Measurements from ENCODE around the gene SCO1.
A peak's percentile ranks its signal among the peaks of the same experiment; 100 is the strongest.

The SCO1 gene

GRCh38 chr17:10629706-10630105, 67.6 kb downstream of the SCO1 start:
- no peak for TF ChIP-seq CTCF (IDR thresholded peaks at IDR 0.05; ENCODE audit: low read depth, low read length)
- DNase-seq (ENCODE audit: extremely low read depth, low read depth), result no peak

DNA sequence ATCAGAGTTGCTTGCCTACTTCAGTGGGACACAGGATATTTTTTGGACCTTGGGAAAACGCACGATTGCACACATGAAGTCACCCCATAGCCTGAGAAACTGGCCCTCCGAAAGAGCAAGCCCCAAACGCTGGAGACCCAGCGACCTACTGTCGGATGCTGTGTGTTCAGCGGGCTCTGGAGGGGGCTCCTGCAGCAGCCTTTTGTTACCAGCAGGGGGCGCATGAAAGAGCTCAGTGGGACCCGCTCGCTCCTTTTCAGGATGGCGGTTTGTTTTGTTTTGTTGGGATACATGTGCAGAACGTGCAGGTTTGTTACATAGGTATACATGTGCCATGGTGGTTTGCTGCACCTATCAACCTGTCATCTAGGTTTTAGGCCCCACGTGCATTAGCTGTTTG, 68.6 kb downstream of the SCO1 start:
- peak; percentile 27 for TF ChIP-seq CTCF (IDR thresholded peaks at IDR 0.05; ENCODE audit: low read depth, low read length)
- no peak for DNase-seq (ENCODE audit: extremely low read depth, low read depth)

- DNase-seq (ENCODE audit: extremely low read depth, low read depth), result no peak
- no peak for TF ChIP-seq CTCF (IDR thresholded peaks at IDR 0.05; ENCODE audit: low read depth, low read length)
These were observed 70.9 kb downstream of the SCO1 start for GRCh38 chr17:10626390-10626789.

- no peak for TF ChIP-seq CTCF (IDR thresholded peaks at IDR 0.05; ENCODE audit: low read depth, low read length)
- no peak for DNase-seq (ENCODE audit: extremely low read depth, low read depth)
These were observed 72.4 kb downstream of the SCO1 start for GRCh38 chr17:10624969-10625368.

- DNase-seq (ENCODE audit: extremely low read depth, low read depth), result no peak
- no peak for TF ChIP-seq CTCF (IDR thresholded peaks at IDR 0.05; ENCODE audit: low read depth, low read length)
These were observed 73.5 kb downstream of the SCO1 start for GRCh38 chr17:10623737-10624338.

DNA sequence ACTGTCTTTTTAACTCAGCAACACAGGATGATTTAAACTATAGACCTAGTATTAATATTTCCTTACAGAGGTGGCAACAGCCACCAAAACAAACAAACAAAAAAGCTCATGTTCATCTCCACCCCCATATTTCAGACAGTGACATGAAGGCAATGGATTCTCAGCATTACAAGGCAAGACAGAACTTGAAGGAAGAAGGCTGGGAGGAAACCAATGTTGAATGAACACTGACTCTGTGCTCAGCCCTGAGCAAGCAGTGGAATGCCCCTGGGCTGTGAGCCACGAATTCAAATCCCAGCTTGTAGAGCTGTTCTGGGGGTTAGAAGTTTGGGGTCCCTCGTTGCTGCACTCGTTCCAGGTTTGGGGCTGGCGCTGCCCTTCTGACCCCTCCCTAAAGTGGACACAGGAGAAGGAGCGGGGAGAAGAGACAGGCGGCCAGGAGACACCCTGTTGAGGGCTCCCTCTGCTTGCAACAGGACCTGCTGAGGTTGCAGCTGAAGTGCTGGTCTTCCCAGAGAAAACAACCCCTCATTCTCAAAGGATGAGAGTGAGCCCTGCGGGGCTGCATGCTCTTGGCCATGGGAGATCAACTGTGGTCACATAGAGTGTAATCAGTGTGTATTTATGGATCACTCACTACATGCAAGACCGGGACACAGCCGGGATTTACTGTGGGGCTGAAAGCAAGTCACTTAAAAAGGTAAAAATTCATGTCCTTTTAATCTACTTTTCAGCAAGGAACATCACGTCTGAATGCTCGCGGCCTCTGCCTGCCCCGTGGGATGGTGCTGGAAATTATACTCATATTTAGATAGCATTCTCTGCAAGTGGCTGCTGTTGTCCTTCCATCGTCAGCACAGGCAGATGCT, 74.5 kb downstream of the SCO1 start:
- no peak for DNase-seq (ENCODE audit: extremely low read depth, low read depth)
- no peak for TF ChIP-seq CTCF (IDR thresholded peaks at IDR 0.05; ENCODE audit: low read depth, low read length)

Measured in AG09319 (cell line).